Measurements from ENCODE around the gene HNRNPL. TPM values are rescaled to one million over a fixed set of nuclear protein-coding genes. Genes with fewer than 3 reads are reported as not detected.

The HNRNPL gene
- total and polyA plus RNA-seq, 2 of the 8 experiments (the other 6 are each of a cell fraction or from before 2014, with no cell fraction given): 404 to 779 TPM

DNA sequence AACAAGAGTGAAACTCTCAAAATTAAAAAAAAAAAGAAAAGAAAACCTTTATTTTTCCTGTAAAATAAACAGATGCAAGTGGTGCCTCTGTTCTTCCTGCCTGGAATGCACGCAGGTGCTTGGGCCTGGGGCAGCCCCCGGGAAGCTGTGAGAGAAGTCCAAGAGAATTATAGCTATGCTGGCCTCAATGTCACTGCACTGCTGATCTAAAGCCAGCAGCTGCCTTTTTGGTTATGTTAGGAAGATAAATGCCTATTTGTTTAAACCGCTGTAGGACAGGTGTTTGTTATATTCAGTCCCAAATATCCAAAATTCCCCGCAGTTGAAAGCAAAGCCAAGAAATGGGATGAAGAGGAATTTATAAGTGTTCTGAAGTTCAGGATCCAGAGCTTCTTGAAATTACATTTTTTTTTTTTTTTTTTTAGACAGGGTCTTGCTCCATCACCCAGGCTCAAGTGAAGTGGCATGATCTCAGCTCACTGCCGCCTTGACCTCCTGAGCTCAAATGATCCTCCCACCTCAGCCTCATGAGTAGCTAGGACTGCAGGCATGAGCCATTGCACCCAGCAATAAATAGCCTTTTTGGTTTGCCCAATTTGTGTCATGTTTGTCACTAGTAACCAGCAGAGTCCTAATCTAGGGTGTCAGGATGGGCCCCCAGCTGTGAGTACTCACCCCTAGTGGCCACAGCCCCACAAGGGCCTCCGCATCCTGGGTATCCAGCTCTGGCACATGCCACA lies 26.0 kb upstream of the HNRNPL start:
- H2BK12ac ChIP-seq (ENCODE audit: low read depth, low read length): no peak overlapping the region
- no peak overlapping the region for H3K14ac ChIP-seq (ENCODE audit: insufficient read length)
- POLR2A ChIA-PET (ENCODE audit: partially characterized antibody): interaction anchor here (1.5 to 6.1 kb wide), 3 partner anchors 24 to 36 kb away, joined by 3 to 35 read pairs (median 13); no protein-coding TSS in a partner anchor
- no peak overlapping the region for H3K4me2 ChIP-seq (ENCODE audit: insufficient read depth in 1 of 2, low read depth in 2 of 2, low read length in 2 of 2)
- no peak overlapping the region for H3K23ac ChIP-seq (ENCODE audit: insufficient read length)
- no peak overlapping the region for H3K27ac ChIP-seq (ENCODE audit: low read depth, low read length)
- no peak overlapping the region for H2BK5ac ChIP-seq (ENCODE audit: low read depth, low read length)
- H3K56ac ChIP-seq (replicated peaks; ENCODE audit: insufficient read length, low read depth, low read length): no peak overlapping the region
- no peaks in the 10 kb centered on the region for H3K23me2 ChIP-seq (ENCODE audit: low read depth, low read length)
- H3K4ac ChIP-seq (replicated peaks; ENCODE audit: insufficient read length, low read depth, low read length): no peak overlapping the region
- CTCF ChIA-PET (ENCODE audit: partially characterized antibody): interaction anchor here (0.7 to 7.0 kb wide), 7 partner anchors 9 to 66 kb away, joined by 3 to 97 read pairs (median 5); partner anchors contain the start of genes MRPS12 and SARS2
- H3K27me3 ChIP-seq (replicated peaks in 1 of 4; ENCODE audit: control insufficient read depth in 3 of 4, extremely low read depth in 1 of 4, insufficient read depth in 3 of 4, low read length in 3 of 4): peaks cover 0 to under 1% (median under 1%) of the 10 kb centered on the region in 4 experiments; a peak in 2 of 7 replicates
- H3K4me1 ChIP-seq (replicated peaks in 1 of 4; ENCODE audit: control insufficient read depth in 3 of 4, insufficient read depth in 4 of 4, low read length in 3 of 4): peaks cover 0 to 10% (median 3%) of the 10 kb centered on the region in 4 experiments; a peak in 6 of 7 replicates
- H3K9ac ChIP-seq (replicated peaks in 1 of 4; ENCODE audit: extremely low read depth in 1 of 4, low read depth in 3 of 4, low read length in 3 of 4): no peak overlapping the region
- no peaks in the 10 kb centered on the region for H3K79me1 ChIP-seq (ENCODE audit: low read depth, low read length)
- H2BK15ac ChIP-seq (ENCODE audit: low read length): no peak overlapping the region
- DNase-seq (ENCODE audit: low read depth in 1 of 2, low spot score in 2 of 2) (no peak), FAIRE-seq (no peak)
- WGBS, 2 experiments (ENCODE audit: extremely low coverage in 1 of 2, insufficient coverage in 1 of 2, insufficient read length in 1 of 2, insufficient replicate concordance in 2 of 2, low coverage in 1 of 2, low lambda C conversion rate in 2 of 2, missing lambda C conversion rate in 1 of 2): 91% methylated on average over 6 of the region's 6 CpGs; no CpG with 5 or more reads in 1 of the 2 experiments
- TF ChIP-seq CTBP2 (IDR thresholded peaks at IDR 0.05; ENCODE audit: borderline replicate concordance, insufficient read depth, insufficient read length, low read length) (no peak), E2F6 (IDR thresholded peaks at IDR 0.05) (no peak)
- no peaks in the 10 kb centered on the region for H3K9me3 ChIP-seq (ENCODE audit: insufficient read depth in 2 of 2, low read depth in 1 of 2, low read length in 1 of 2)
- no peak overlapping the region for H4K5ac ChIP-seq (ENCODE audit: insufficient read length, low read depth, low read length)
- H2BK120ac ChIP-seq (replicated peaks; ENCODE audit: low read depth, low read length): no peak overlapping the region
- no peak overlapping the region; the same call in 1 of the 2 replicates for H2AK5ac ChIP-seq (ENCODE audit: low read depth, low read length)
- H3K79me2 ChIP-seq (ENCODE audit: control insufficient read depth in 1 of 2, insufficient read depth in 2 of 2, low read length in 2 of 2): no peaks in the 10 kb centered on the region
- no peak overlapping the region for H2BK20ac ChIP-seq (ENCODE audit: low read length)
- no peak overlapping the region for H4K91ac ChIP-seq (replicated peaks; ENCODE audit: insufficient read length, low read length)
- H3K18ac ChIP-seq (ENCODE audit: extremely low read depth, low read length): no peak overlapping the region
- H3K36me3 ChIP-seq (ENCODE audit: control insufficient read depth in 2 of 4, insufficient read depth in 4 of 4, low read length in 3 of 4): no peaks in the 10 kb centered on the region
- H4K8ac ChIP-seq (ENCODE audit: extremely low read depth, insufficient read depth, low read length): no peak overlapping the region
- no peak overlapping the region for H3K4me3 ChIP-seq (ENCODE audit: extremely low read depth in 1 of 4, insufficient read depth in 2 of 4, low read depth in 3 of 4, low read length in 4 of 4)
- no peak overlapping the region for H2AFZ ChIP-seq (ENCODE audit: low read length)
- no peaks in the 10 kb centered on the region for H4K20me1 ChIP-seq (replicated peaks in 1 of 2; ENCODE audit: control insufficient read depth in 1 of 2, insufficient read depth in 2 of 2, low read length in 2 of 2)

Measured in H1 (cell line).